ENCODE results near the gene ATP12A.

The ATP12A gene

GRCh38 chr13:24672141-24673132 lies 7.8 kb upstream of the ATP12A start:
- no peak for TF ChIP-seq CTCF (IDR thresholded peaks at IDR 0.05)

- no peak for TF ChIP-seq CTCF (IDR thresholded peaks at IDR 0.05)
These were observed 4.2 kb upstream of the ATP12A start for GRCh38 chr13:24675806-24676570.

GRCh38 chr13:24678151-24678550 lies 2.1 kb upstream of the ATP12A start:
- no peak for TF ChIP-seq CTCF (IDR thresholded peaks at IDR 0.05)

GRCh38 chr13:24679686-24680085 lies 522 bp upstream of the ATP12A start:
- no peak for TF ChIP-seq CTCF (IDR thresholded peaks at IDR 0.05)

- no peak for TF ChIP-seq CTCF (IDR thresholded peaks at IDR 0.05)
These were observed 855 bp downstream of the ATP12A start for GRCh38 chr13:24680921-24681604.

GRCh38 chr13:24681930-24682329 lies 1.7 kb downstream of the ATP12A start:
- no peak for TF ChIP-seq CTCF (IDR thresholded peaks at IDR 0.05)

GRCh38 chr13:24682353-24682752 lies 2.1 kb downstream of the ATP12A start:
- no peak for TF ChIP-seq CTCF (IDR thresholded peaks at IDR 0.05)
